Duodenal mucosa (tissue), 2 donors: ENCODE measurements around the gene RNU11.
A peak's percentile ranks its signal among the peaks of the same experiment; 100 is the strongest.
"Not testable (repeated sequence)": the region's sequence is repeated elsewhere in the genome, so short reads cannot be mapped to it uniquely, and the experiment has no call there.

ENCODE experiments used
- H3K27ac ChIP-seq: one replicate; pipeline ENCODE4 v1.7.0; 2013; ENCODE audit warnings: low read depth, low read length
- H3K27me3 ChIP-seq, 2 donors: one replicate each; pipeline ENCODE4 v1.7.0; 2013; ENCODE audit warnings: low read length in 2 of 2, control low read depth in 1 of 2; ENCODE audit not compliant: insufficient read depth in 2 of 2, control insufficient read depth in 1 of 2
- H3K36me3 ChIP-seq, 2 donors: one replicate each; pipeline ENCODE4 v1.7.0; 2013; ENCODE audit warnings: low read length in 2 of 2, control low read depth in 1 of 2; ENCODE audit not compliant: insufficient read depth in 2 of 2, control insufficient read depth in 1 of 2
- H3K4me1 ChIP-seq, 2 donors: one replicate each; pipeline ENCODE4 v1.7.0; 2013; ENCODE audit warnings: low read length in 2 of 2, control low read depth in 1 of 2; ENCODE audit not compliant: insufficient read depth in 2 of 2, control insufficient read depth in 1 of 2
- H3K4me3 ChIP-seq, 2 donors: one replicate each; pipeline ENCODE4 v1.7.0; 2013; ENCODE audit warnings: low read length in 2 of 2, low read depth in 1 of 2
- H3K9ac ChIP-seq, 2 donors: one replicate each; pipeline ENCODE4 v1.7.0; 2013; ENCODE audit warnings: low read length in 2 of 2, low read depth in 1 of 2
- H3K9me3 ChIP-seq, 2 donors: one replicate each; pipeline ENCODE4 v1.7.0; 2013; ENCODE audit warnings: low read length in 2 of 2, control low read depth in 1 of 2; ENCODE audit not compliant: control insufficient read depth in 1 of 2

RNU11 gene

DNA sequence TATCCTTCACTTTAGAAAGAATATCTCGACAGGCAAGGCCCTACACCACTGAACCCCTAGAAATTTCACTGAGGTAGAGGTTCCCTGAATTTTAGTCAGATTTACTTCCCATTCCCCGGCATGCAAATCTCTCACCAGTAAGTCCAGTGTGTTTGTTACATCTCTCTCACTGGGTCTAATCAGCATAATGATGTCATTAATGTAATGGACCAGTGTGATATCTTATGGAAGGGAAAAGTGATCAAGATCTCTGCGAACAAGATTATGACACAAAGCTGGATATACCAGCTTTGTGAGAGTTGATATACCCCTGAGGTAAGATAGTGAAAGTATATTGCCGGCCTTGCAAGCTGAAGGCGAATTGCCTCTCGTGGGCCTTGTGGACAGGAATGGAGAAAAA lies 7.9 kb downstream of the RNU11 start:
- H3K27ac ChIP-seq, result no peak overlapping the region
- no peaks in the 10 kb centered on the region for H3K27me3 ChIP-seq
- H3K9ac ChIP-seq, result no peak overlapping the region
- no peaks in the 10 kb centered on the region for H3K9me3 ChIP-seq
- H3K4me1 ChIP-seq, result no peaks in the 10 kb centered on the region
- H3K36me3 ChIP-seq, result no peaks in the 10 kb centered on the region
- H3K4me3 ChIP-seq, result no peak overlapping the region

DNA sequence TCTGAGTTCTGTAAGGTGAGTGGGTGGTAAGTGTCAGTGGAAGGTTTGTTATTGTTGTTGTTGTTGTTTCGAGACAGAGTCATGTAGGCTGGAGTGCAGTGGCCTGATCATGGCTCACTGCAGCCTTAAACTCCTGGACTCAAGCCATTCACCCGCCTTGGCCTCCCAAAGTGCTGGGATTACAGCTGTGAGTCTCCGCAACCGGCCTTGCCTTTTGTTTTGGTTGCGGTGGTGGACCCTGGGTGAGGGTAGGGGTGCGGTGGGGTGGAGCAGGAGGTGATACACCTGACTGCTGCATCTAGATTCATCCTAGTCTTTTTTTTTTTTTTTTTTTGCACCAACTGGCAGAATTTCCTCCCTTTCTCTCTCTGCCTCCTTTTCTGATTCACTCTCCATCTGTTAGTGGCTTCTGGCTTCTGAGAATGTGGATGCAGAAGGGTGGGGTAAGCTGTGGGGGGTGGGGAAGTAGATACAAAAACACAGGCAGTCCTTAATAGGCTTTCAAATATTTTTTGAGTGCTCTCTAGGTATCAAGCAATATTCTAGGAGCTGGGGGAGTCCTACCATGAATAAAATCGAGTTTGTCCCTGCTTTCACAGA lies 15.6 kb downstream of the RNU11 start:
- no peaks in the 10 kb centered on the region for H3K27me3 ChIP-seq
- H3K36me3 ChIP-seq, result no peaks in the 10 kb centered on the region
- H3K9ac ChIP-seq, result no peak overlapping the region
- H3K27ac ChIP-seq, result no peak overlapping the region
- H3K4me3 ChIP-seq, result no peak overlapping the region
- H3K4me1 ChIP-seq, result peaks cover 4 to 6% of the 10 kb centered on the region in 2 donors
- H3K9me3 ChIP-seq, result no peaks in the 10 kb centered on the region

DNA sequence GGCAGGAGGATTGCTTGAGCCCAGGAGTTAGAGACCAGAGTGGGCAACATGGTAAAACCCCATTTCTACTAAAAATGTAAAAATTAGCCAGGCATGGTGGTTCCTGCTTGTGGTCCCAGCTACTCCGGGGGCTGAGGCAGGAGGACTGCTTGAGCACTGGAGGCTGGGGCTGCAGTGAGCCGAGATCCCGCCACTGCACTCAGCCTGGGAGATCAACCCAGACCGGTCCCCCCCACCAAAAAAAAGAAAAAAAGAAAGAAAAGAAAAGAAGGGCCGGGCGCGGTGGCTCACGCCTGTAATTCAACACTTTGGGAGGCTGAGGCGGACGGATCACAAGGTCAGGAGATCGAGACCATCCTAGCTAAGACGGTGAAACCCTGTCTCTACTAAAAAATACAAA lies 18.4 kb downstream of the RNU11 start:
- peaks cover 4 to 6% of the 10 kb centered on the region in 2 donors for H3K4me1 ChIP-seq
- no peak overlapping the region for H3K27ac ChIP-seq
- H3K4me3 ChIP-seq, result no peak overlapping the region
- H3K27me3 ChIP-seq, result no peaks in the 10 kb centered on the region
- H3K9ac ChIP-seq, result no peak overlapping the region
- no peaks in the 10 kb centered on the region for H3K36me3 ChIP-seq
- H3K9me3 ChIP-seq, result no peaks in the 10 kb centered on the region

DNA sequence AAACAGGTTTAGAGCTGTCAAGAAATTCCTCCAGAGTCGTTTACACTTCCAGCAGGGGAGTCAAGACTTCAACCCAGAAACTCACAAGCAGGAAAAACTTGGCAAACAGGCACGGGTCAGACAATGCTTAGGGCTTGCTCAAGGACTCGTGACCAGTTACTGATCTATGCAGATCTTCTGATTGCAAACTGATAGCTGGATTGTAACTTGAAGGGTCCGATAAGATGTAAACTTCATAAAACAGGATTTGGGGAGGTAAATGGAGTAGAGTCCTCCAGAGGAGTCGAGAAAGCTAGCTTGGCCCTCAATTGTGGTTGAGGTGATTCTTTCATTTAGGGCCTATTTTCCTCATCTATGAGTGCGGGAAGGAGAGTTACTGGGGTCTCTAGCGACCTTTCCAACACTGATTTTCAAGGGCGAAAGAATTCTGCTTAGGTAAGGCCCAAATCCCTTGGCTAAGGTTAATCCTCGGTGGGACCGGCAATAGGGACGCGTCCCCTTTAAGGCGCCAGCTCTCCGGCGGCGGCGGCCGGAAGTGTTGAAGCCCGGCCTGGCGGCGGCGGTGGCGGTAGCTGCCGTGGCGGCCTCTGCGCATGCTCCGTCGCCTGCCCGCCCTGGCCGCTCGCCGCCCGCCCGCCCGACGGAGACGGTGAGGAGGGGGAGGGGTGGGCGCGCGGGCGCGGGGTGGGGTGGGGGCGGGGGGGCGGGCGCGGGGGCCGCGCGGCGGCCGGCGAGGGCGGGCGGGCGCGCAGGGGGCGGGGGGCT lies 20.0 kb downstream of the RNU11 start, which contains the start of gene GMEB1:
TSS of gene GMEB1 (plus strand) at position 594 of the 765 bp plus-strand sequence. CDS start 14,829 bp downstream, outside the sequence.
- Histone ChIP-seq H3K4me1 (peaks cover 4 to 6% of the 10 kb centered on the region in 2 donors), H3K9ac (peak within 1 kb of the TSS; percentile 84 to 94), H3K27me3 (no peaks in the 10 kb centered on the region), H3K9me3 (no peaks in the 10 kb centered on the region), H3K36me3 (no peaks in the 10 kb centered on the region), H3K27ac (peak within 1 kb of the TSS; percentile 84), H3K4me3 (peak within 1 kb of the TSS; percentile 77 to 97)

DNA sequence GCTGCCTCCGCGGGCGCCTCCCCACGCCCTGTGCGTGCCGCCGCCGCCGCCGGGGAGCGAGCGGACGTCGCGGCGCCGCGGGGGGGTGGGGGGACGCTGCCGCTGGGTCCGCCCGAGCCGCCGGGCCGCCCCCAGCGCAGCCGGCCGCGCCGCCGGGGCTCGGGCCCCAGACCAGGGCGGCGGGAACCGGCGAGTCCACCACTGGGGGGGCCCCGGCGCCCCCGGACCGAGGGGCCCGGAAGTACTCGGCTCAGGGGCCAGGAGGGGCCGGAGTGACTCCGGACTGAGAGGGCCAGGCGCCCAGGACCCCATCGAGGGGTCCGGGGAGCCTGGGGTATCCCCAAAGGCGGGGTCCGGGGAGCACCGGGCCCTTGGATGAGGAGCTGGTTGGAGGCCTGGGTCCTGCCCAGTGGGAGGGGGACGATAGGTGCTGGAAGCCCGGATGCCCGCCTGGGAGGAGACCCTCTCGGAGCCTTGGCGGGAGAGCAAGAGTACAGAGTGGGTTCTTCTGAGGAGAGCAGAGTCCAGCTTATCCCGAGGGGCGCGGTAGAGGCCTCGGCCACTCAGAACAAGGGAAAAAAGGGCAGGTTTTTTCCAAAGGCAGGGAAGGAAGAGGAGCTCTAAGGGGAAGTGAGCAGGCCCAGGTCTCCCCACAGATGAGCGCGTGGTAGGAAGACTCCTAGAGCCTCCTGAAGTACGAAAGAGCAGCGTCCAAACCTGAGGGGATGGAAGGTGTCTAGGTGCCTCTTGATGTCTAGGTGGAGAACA lies 20.7 kb downstream of the RNU11 start:
- peak overlapping the region; percentile 72 to 97 for H3K4me3 ChIP-seq
- peaks cover 4 to 6% of the 10 kb centered on the region in 2 donors for H3K4me1 ChIP-seq
- no peaks in the 10 kb centered on the region for H3K9me3 ChIP-seq
- H3K9ac ChIP-seq, result peak overlapping the region; percentile 69 to 94
- no peaks in the 10 kb centered on the region for H3K27me3 ChIP-seq
- H3K36me3 ChIP-seq, result no peaks in the 10 kb centered on the region
- H3K27ac ChIP-seq, result peak overlapping the region; percentile 84

DNA sequence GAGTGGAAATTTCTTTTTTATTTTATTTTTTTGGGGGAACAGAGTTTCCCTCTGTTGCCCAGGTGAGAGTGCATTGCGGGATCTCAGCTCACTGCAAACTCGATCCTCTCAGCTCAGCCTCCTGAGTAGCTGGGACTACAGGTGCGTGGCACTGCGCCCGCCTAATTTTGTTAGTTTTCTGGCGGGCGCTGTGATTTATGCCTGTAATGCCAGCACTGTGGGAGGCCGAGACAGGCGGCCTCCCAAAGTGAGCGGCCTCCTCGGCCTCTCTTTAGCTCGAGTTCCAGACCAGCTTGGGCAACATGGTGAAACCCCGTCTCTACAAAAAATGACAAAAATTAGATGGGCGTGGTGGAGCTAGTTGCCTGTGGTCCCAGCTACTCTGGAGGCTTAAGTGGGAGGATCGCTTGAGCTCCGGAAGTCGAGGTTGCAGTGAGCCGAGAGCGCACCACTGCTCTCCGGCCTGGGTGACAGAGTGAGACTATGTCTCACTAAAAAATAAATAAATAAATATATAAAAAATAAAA lies 22.9 kb downstream of the RNU11 start:
- peaks cover 4 to 6% of the 10 kb centered on the region in 2 donors for H3K4me1 ChIP-seq
- no peak overlapping the region for H3K27ac ChIP-seq
- no peaks in the 10 kb centered on the region for H3K36me3 ChIP-seq
- no peak overlapping the region for H3K9ac ChIP-seq
- no peaks in the 10 kb centered on the region for H3K9me3 ChIP-seq
- H3K27me3 ChIP-seq, result no peaks in the 10 kb centered on the region
- H3K4me3 ChIP-seq, result no peak overlapping the region

DNA sequence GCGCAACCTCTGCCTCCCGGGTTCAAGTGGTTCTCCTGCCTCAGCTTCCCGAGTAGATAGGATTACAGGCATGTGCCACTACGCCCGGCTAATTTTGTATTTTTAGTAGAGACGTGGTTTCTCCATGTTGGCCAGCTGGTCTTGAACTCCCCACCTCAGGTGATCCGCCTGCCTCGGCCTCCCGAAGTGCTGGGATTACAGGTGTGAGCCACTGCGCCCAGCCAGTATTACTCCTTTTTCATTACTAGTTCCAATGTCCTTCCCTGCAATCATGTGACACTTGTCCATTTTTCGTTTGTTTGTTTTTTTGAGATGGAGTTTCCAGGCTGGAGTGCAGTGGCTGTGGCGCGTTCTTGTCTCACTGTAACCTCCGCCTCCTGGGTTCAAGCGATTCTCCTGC lies 24.6 kb downstream of the RNU11 start:
- H3K9ac ChIP-seq, H3K27ac ChIP-seq, H3K9me3 ChIP-seq, H3K4me1 ChIP-seq, H3K4me3 ChIP-seq, H3K36me3 ChIP-seq, H3K27me3 ChIP-seq: not testable (repeated sequence)

DNA sequence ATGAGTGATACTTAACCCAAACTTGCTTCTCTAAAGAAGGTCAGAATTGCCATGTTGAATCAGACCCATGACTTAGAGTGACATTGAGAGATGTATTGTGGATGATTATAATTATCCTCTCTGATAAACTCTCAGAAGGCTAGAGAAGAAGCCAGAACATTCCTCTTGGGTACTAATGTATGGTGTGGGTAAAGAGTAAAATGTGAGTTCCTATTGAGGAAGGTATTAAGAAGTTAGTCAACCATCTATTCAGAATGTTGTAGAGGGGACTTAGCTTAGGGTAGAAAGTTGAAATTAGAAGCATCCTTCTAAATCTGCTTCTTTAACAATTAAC lies 27.5 kb downstream of the RNU11 start:
- Histone ChIP-seq H3K27me3 (no peaks in the 10 kb centered on the region), H3K9ac (no peak overlapping the region), H3K27ac (no peak overlapping the region), H3K4me1 (no peaks in the 10 kb centered on the region), H3K9me3 (no peaks in the 10 kb centered on the region), H3K4me3 (no peak overlapping the region), H3K36me3 (no peaks in the 10 kb centered on the region)

DNA sequence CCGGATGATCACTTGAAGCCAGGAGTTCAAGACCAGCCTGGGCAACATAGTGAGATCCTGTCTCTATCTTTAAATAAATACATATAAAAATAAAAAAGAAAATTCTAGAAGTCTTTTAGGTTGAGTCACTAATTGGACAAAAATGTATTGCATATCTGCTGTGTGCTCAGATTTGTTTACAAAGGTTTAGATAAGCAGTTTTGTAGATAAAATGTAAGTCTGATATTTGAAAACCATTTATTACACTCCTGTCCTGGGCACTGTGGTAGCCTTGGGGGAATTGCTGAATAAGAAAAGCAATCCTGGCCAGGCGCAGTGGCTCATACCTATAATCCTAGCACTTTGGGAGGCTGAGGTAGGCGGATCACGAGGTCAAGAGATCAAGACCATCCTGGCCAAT lies 31.8 kb downstream of the RNU11 start:
- Histone ChIP-seq H3K9ac (no peak overlapping the region), H3K4me3 (no peak overlapping the region), H3K9me3 (no peaks in the 10 kb centered on the region), H3K27ac (no peak overlapping the region), H3K4me1 (no peaks in the 10 kb centered on the region), H3K27me3 (no peaks in the 10 kb centered on the region), H3K36me3 (peaks cover 0 to 16% of the 10 kb centered on the region in 2 donors)

DNA sequence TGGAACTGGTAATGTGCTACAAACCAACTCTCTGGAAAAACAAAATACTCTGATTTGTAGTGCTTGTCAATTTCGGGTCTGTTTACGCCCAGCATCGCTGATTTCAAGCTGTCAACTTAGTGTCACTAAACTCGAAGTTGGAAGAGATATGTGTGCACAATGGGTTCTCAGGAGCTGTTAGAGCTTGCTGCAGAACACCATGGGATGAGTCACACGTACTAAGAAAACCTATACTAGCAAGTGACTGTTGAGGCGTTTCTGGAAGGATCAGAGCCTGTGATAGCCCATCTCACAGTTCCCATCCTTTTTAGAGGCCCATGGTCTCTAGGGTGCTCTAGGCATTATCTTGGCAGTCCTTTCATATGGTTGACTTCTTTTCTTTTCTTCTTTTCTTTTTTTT lies 34.4 kb downstream of the RNU11 start:
- Histone ChIP-seq H3K4me3 (no peak overlapping the region), H3K27ac (no peak overlapping the region), H3K27me3 (no peaks in the 10 kb centered on the region), H3K9ac (no peak overlapping the region), H3K4me1 (no peaks in the 10 kb centered on the region), H3K9me3 (no peaks in the 10 kb centered on the region), H3K36me3 (peaks cover 0 to 22% of the 10 kb centered on the region in 2 donors)
